ENCODE data around the gene AGAP3.

AGAP3 gene

GRCh38 chr7:151043959-151044358 is 42.3 kb upstream of the AGAP3 start:
- TF ChIP-seq, protein P1, sequence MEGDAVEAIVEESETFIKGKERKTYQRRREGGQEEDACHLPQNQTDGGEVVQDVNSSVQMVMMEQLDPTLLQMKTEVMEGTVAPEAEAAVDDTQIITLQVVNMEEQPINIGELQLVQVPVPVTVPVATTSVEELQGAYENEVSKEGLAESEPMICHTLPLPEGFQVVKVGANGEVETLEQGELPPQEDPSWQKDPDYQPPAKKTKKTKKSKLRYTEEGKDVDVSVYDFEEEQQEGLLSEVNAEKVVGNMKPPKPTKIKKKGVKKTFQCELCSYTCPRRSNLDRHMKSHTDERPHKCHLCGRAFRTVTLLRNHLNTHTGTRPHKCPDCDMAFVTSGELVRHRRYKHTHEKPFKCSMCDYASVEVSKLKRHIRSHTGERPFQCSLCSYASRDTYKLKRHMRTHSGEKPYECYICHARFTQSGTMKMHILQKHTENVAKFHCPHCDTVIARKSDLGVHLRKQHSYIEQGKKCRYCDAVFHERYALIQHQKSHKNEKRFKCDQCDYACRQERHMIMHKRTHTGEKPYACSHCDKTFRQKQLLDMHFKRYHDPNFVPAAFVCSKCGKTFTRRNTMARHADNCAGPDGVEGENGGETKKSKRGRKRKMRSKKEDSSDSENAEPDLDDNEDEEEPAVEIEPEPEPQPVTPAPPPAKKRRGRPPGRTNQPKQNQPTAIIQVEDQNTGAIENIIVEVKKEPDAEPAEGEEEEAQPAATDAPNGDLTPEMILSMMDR (IDR thresholded peaks at IDR 0.05; ENCODE audit: low read depth, low read length, missing control alignments): no peak
- in situ Hi-C loops (cut with HindIII; ENCODE audit: low pct_ligation_motif_present, low sequenced_read_pairs): no loop called here
- Histone ChIP-seq H3K4me3 (ENCODE audit: low read depth, low read length) (no peak overlapping the region), H3K36me3 (replicated peaks) (no peaks in the 10 kb centered on the region), H3K27me3 (replicated peaks) (no peaks in the 10 kb centered on the region), H3K27ac (no peak overlapping the region)
- no peak for DNase-seq

DNA sequence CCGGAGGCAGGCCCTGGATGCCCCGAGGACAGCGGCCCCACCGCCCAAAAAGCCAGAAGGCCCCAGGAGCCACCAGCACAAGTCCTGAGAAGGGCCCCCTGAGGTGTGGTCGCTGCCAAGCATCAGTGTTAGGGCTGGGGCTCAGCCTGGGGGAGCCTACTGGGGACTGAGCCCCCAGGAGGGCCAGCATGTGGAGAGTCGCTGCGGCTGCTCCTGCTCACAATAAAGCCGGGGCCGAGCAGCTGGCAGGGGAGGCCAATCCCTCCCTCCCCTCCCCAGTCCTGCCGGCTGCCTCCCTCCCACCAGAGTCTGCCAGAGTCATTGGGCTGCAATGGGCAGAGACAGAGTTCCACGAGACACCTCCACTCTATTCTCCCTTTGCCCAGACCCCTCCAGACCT is 41.0 kb upstream of the AGAP3 start:
- Histone ChIP-seq H3K36me3 (replicated peaks) (no peaks in the 10 kb centered on the region), H3K27ac (no peak overlapping the region)
- TF ChIP-seq, protein P1 (IDR thresholded peaks at IDR 0.05; ENCODE audit: low read depth, low read length, missing control alignments): no peak

DNA sequence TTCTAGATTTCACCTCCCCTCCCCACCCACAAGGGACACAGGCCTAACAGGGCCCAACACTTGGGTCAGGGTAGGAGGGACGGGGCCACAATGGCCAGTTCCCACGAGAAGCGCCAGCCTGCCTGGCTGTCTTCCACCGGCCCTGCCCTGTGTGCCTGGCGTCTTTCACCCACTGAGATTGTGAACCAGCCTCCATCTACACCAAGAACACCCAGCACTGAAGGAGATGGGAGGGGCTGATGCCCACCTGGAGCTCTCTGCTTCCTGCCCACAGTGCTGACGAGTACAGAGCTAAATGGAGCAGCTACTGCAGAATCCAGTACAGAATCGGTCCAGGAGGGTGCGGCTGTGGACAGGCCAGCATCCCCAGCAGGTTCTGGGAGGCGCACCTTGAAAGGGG is 40.3 kb upstream of the AGAP3 start:
- no peak for DNase-seq
- Histone ChIP-seq H3K27me3 (replicated peaks) (peaks cover 7% of the 10 kb centered on the region), H3K27ac (no peak overlapping the region), H3K36me3 (replicated peaks) (no peaks in the 10 kb centered on the region), H3K4me3 (ENCODE audit: low read depth, low read length) (no peak overlapping the region)
- TF ChIP-seq, protein P1 (IDR thresholded peaks at IDR 0.05; ENCODE audit: low read depth, low read length, missing control alignments): no peak
- in situ Hi-C loops (cut with HindIII; ENCODE audit: low pct_ligation_motif_present, low sequenced_read_pairs): no loop called here

More for the DNA sequence above, 41.0 kb upstream of the AGAP3 start:
- peaks cover 4% of the 10 kb centered on the region for H3K27me3 ChIP-seq (replicated peaks)
- in situ Hi-C loops (cut with HindIII; ENCODE audit: low pct_ligation_motif_present, low sequenced_read_pairs): no loop called here
- H3K4me3 ChIP-seq (ENCODE audit: low read depth, low read length): no peak overlapping the region
- DNase-seq: no peak

DNA sequence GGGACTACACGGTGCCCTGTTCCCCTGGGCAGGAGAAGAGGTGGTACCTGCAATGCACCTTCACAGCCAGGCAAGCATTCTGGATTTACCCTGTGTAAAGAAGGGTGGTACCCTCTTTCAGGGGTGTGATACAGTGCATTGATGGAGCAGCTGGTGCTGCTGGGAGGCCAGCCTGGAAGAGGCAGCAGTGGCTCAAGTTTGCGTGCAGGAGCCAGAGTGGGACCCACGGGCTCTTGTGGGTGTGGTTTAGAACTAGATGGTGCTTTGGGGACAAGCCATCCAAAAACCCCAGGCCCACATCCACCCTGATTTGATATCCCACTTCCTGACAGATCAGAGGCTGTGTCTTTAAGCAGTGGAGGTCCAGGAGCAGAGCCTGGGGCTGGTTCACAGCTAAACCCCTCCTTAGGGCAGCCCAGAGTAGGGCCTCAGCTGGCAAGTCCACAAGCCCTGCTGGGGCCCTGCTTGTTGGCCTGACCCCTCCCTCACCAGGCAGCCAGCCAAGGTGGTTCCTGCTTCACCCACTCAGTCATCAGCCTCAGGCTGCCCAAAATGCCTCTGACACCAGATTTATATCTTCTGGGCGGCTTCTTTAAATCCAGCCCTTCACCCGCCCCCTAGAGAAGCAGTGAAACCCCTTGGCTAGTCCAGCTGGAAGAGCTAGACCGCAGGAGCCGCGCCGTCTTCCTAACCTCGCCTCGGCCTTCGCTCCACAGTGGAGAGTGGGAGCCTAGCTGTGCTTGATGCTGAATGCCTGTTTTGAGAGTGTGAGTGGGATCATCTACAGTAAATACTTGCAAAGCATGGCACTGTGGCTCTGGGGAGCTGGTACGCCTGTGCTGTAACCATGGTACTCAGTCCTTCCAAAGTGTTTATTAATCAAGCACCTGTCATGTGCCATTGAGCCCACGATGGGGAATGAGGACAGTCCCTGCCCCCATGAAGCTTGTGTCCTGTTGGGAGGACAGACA is 39.4 kb upstream of the AGAP3 start:
- no peak overlapping the region for H3K4me3 ChIP-seq (ENCODE audit: low read depth, low read length)
- H3K27ac ChIP-seq: no peak overlapping the region
- TF ChIP-seq, protein P1 (IDR thresholded peaks at IDR 0.05; ENCODE audit: low read depth, low read length, missing control alignments): no peak
- DNase-seq: no peak
- H3K36me3 ChIP-seq (replicated peaks): no peaks in the 10 kb centered on the region
- in situ Hi-C loops (cut with HindIII; ENCODE audit: low pct_ligation_motif_present, low sequenced_read_pairs): no loop called here
- H3K27me3 ChIP-seq (replicated peaks): peaks cover 7% of the 10 kb centered on the region

DNA sequence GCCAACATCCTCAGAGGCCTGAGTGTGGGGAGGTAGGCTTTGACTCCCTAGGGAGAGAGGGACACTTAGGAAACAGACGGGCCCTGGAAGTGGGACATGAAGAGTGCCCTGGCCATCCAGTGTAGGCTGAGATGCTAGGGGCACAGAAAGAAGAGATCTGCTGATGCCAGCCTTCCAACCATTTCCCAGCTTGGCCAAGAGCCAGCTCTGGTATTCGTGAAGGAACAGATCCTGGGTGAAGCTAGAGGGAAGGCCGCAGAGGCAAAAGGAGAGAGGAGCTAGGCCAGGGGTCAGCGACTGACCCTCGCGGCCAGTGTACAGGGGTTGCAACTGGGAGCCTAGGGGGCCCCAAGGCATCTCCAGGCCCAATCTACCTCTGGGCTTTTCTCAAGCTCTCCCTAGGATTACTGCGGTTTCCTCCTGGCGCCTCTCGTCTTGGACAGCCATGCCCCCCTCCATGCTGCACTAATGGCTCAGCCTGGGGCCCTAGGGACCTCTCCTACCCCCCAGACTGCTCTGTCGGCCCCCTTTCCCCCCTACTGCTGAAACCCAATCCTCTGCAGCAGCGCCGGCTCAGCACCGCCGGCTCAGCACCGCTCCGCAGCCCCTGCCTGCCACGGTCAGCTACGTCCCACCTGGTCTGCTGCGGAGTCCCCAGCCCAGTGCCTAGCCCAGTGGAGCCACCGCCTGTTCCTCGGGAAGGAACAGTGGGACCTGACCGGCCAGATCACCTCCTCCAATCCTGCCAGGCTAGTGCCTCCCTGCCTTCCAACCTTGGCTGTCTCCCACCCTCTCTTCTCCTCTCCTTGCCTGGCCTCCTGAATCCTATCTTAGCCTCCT is 38.1 kb upstream of the AGAP3 start, which contains the start of gene ASIC3:
TSS of gene ASIC3 (plus strand) at position 556 of the 840 bp plus-strand sequence. CDS start 355 bp downstream, outside the sequence.
- Histone ChIP-seq H3K27ac (no peak within 1 kb of the TSS), H3K4me3 (ENCODE audit: low read depth, low read length) (no peak within 1 kb of the TSS), H3K27me3 (replicated peaks) (peaks cover 7% of the 10 kb centered on the region), H3K36me3 (replicated peaks) (no peaks in the 10 kb centered on the region)
- DNase-seq: no peak
- in situ Hi-C loops (cut with HindIII; ENCODE audit: low pct_ligation_motif_present, low sequenced_read_pairs): no loop called here
- TF ChIP-seq, protein P1 (IDR thresholded peaks at IDR 0.05; ENCODE audit: low read depth, low read length, missing control alignments): no peak

All from brain microvascular endothelial cell (primary cell).